Gastrocnemius medialis (tissue), 4 donors: ENCODE results near the gene ARID3B. TPM values are rescaled to one million over a fixed set of nuclear protein-coding genes. Genes with fewer than 3 reads are reported as not detected.

Experiments used
- ATAC-seq, 2 donors: fragments of 150-250 bp; one replicate each; pipeline ENCODE4 v1.9.1; 2016
- DNase-seq, 2 donors: peaks; one replicate each; pipeline ENCODE4 v3.0.0-alpha.2; 2019
- H3K27ac ChIP-seq, 4 donors: fragments of 200-600 bp; sonication (generic); 1 replicate in 1 of 4; 2 replicates in 3 of 4; pipeline ENCODE4 v1.5.1; 2016 to 2018; ENCODE audit warnings: mild to moderate bottlenecking in 2 of 4, moderate library complexity in 1 of 4
- H3K27me3 ChIP-seq, 3 donors: fragments of 200-600 bp; sonication (generic) in 2 of 3; 1 replicate in 1 of 3; 2 replicates in 2 of 3; pipeline versions ENCODE4 v1.5.1 to v1.6.0; 2016 to 2019; ENCODE audit warnings: mild to moderate bottlenecking in 1 of 3, moderate library complexity in 1 of 3
- H3K36me3 ChIP-seq, 2 donors: fragments of 200-600 bp; sonication (generic) in 1 of 2; one replicate each; pipeline ENCODE4 v1.5.1; 2017 to 2018
- H3K4me1 ChIP-seq, 2 donors: fragments of 200-600 bp; sonication (generic) in 1 of 2; one replicate each; pipeline ENCODE4 v1.5.1; 2016 to 2017; ENCODE audit warnings: mild to moderate bottlenecking in 2 of 2
- H3K4me3 ChIP-seq, 4 donors: fragments of 200-600 bp; sonication (generic) in 3 of 4; 1 replicate in 1 of 4; 2 replicates in 3 of 4; pipeline ENCODE4 v1.5.1; 2016 to 2019; ENCODE audit warnings: mild to moderate bottlenecking in 2 of 4
- H3K9me3 ChIP-seq, 3 donors: fragments of 200-600 bp; sonication (generic) in 2 of 3; 1 replicate in 1 of 3; 2 replicates in 2 of 3; pipeline ENCODE4 v1.5.1; 2016 to 2019
- CTCF ChIP-seq, 5 experiments: fragments of 450-650 bp in 3 of 5; fragments of 200-600 bp in 2 of 5; sonication (generic) in 2 of 5; IDR thresholded peaks in 4 of 5; conservative IDR thresholded peaks in 1 of 5; 1 replicate in 4 of 5; 2 replicates in 1 of 5; pipeline ENCODE4 v1.5.1; 2016 to 2019; ENCODE audit warnings: antibody characterized with exemption in 5 of 5, mild to moderate bottlenecking in 3 of 5, moderate library complexity in 3 of 5
- POLR2A ChIP-seq, 2 donors: fragments of 450-650 bp; IDR thresholded peaks; one replicate each; pipeline ENCODE4 v1.6.1; 2017; ENCODE audit warnings: antibody characterized with exemption in 2 of 2, mild to moderate bottlenecking in 2 of 2, moderate library complexity in 2 of 2
- in situ Hi-C, 4 donors: fragments of 200-750 bp; cut with MboI; loops; one replicate each; pipeline versions ENCODE4 v1.15.0 to v1.8.0; 2017; ENCODE audit warnings: low sequenced_read_pairs in 4 of 4
- intact Hi-C: fragments of 100-400 bp; cut with DNase I; formaldehyde crosslinking; loops from one replicate; pipeline ENCODE4 v1.15.1; 2023; ENCODE audit warnings: low total_unique reads
- total RNA-seq, 4 donors: library from RNA; depleted of rRNA; stranded (reverse); fragments of >200 nt; gene quantifications; one replicate each; pipeline versions ENCODE4 v1.1.0 to v1.2.3, GENCODE V29; 2016

ARID3B gene
- total RNA-seq, 4 donors from 2014 or later: 1.8 to 6.7 (median 4.6) TPM

GRCh38 chr15:74614744-74615507 is 73.9 kb downstream of the ARID3B start:
- in situ Hi-C loops (loop anchor here in 3 of 4 donors (5.0 to 25.0 kb wide), 3 partner anchors 70 to 153 kb away; partner anchors contain the start of genes ARID3B (in 2 of the 3) and UBL7 (in 1 of the 3)), intact Hi-C loops (loop anchor here (1.0 to 10.0 kb wide), 5 partner anchors 17 to 930 kb away; partner anchors contain the start of genes ARID3B, CD276 and UBL7)
- DNase-seq (peak; percentile 55 to 78), ATAC-seq (peak; percentile 44 to 47)
- H3K4me3 ChIP-seq: peak overlapping the region; percentile 74 to 94 (median 86)
- H3K36me3 ChIP-seq: peaks cover 0 to 8% of the 10 kb centered on the region in 2 donors
- H3K9me3 ChIP-seq: no peaks in the 10 kb centered on the region
- TF ChIP-seq POLR2A (IDR thresholded peaks at IDR 0.05): peak; percentile 1 to 38
- TF ChIP-seq CTCF (IDR thresholded peaks at IDR 0.05 in 4 of 5, conservative IDR thresholded peaks at IDR 0.05 in 1 of 5): no peak
- peak overlapping the region; percentile 94 to 100 (median 96) for H3K27ac ChIP-seq
- H3K27me3 ChIP-seq: no peaks in the 10 kb centered on the region
- H3K4me1 ChIP-seq: peaks cover 31 to 32% of the 10 kb centered on the region in 2 donors

- intact Hi-C loops (loop anchor here (1.0 to 10.0 kb wide), 6 partner anchors 17 to 931 kb away; partner anchors contain the start of genes ARID3B, CD276, COX5A and UBL7), in situ Hi-C loops (loop anchor here in 3 of 4 donors (10.0 to 25.0 kb wide), 2 partner anchors 71 to 153 kb away; partner anchors contain the start of genes ARID3B (in 2 of the 3) and UBL7 (in 1 of the 3))
- no peaks in the 10 kb centered on the region for H3K27me3 ChIP-seq
- peak; percentile 71 to 73 for ATAC-seq
- H3K4me1 ChIP-seq: peaks cover 34 to 39% of the 10 kb centered on the region in 2 donors
- peak within 1 kb of the TSS; percentile 74 to 94 (median 86) for H3K4me3 ChIP-seq
- no peak for TF ChIP-seq CTCF (IDR thresholded peaks at IDR 0.05 in 4 of 5, conservative IDR thresholded peaks at IDR 0.05 in 1 of 5)
- peak; percentile 86 to 89 for TF ChIP-seq POLR2A (IDR thresholded peaks at IDR 0.05)
- H3K36me3 ChIP-seq: peaks cover 0 to 16% of the 10 kb centered on the region in 2 donors
- H3K9me3 ChIP-seq: no peaks in the 10 kb centered on the region
- peak within 1 kb of the TSS; percentile 94 to 100 (median 96) for H3K27ac ChIP-seq
- DNase-seq: peak; percentile 92 to 94
Measured at GRCh38 chr15:74615508-74616365, 74.7 kb downstream of the ARID3B start, which contains the start of gene CLK3. Gene CLK3 (plus strand): TSS chr15:74615836. CDS start chr15:74619197, 3,361 bp downstream.

- in situ Hi-C loops (loop anchor here in 3 of 4 donors (10.0 to 25.0 kb wide), 2 partner anchors 72 to 154 kb away; partner anchors contain the start of genes ARID3B (in 2 of the 3) and UBL7 (in 1 of the 3)), intact Hi-C loops (loop anchor here (1.0 to 10.0 kb wide), 4 partner anchors 154 to 932 kb away; partner anchors contain the start of genes CD276, COX5A and UBL7)
- Histone ChIP-seq H3K9me3 (no peaks in the 10 kb centered on the region), H3K27ac (peak overlapping the region; percentile 94 to 100 (median 96)), H3K4me1 (peaks cover 41 to 43% of the 10 kb centered on the region in 2 donors), H3K36me3 (peaks cover 0 to 23% of the 10 kb centered on the region in 2 donors), H3K4me3 (peak overlapping the region; percentile 74 to 94 (median 86)), H3K27me3 (no peaks in the 10 kb centered on the region)
- ATAC-seq: peak; percentile 33 to 40
- DNase-seq: peak; percentile 51 to 81
- no peak for TF ChIP-seq CTCF (IDR thresholded peaks at IDR 0.05 in 4 of 5, conservative IDR thresholded peaks at IDR 0.05 in 1 of 5)
- peak in 1 of 2 donors; percentile 23 for TF ChIP-seq POLR2A (IDR thresholded peaks at IDR 0.05)
Measured at GRCh38 chr15:74616366-74616939, 75.4 kb downstream of the ARID3B start.
